Smooth muscle cell (in vitro differentiated cells): Measurements from ENCODE around the gene SLC22A23. TPM values are rescaled to one million over a fixed set of nuclear protein-coding genes. Genes with fewer than 3 reads are reported as not detected.

Experiments used
- DNase-seq: peaks from one replicate; lab custom pipeline; 2025; ENCODE audit not compliant: unreplicated experiment; lab: John Stamatoyannopoulos, UW
- H2AFZ ChIP-seq: fragments of 200-600 bp; sonication (generic); 2 replicates; pipeline ENCODE4 v1.6.0; 2016; ENCODE audit warnings: antibody characterized with exemption, low read depth, mild to moderate bottlenecking
- H3F3A ChIP-seq: fragments of 200-600 bp; sonication (generic); 2 replicates; pipeline ENCODE4 v1.6.0; 2017; ENCODE audit warnings: antibody characterized with exemption, low read depth
- H3K27ac ChIP-seq: fragments of 200-600 bp; sonication (generic); 2 replicates; pipeline ENCODE4 v1.5.1; 2016; ENCODE audit warnings: low read depth, mild to moderate bottlenecking
- H3K27me3 ChIP-seq: fragments of 200-600 bp; sonication (generic); 2 replicates; pipeline ENCODE4 v1.6.1; 2016; ENCODE audit warnings: low read depth, mild to moderate bottlenecking
- H3K36me3 ChIP-seq: fragments of 200-600 bp; sonication (generic); 2 replicates; pipeline ENCODE4 v1.5.1; 2016; ENCODE audit warnings: low read depth
- H3K4me1 ChIP-seq: fragments of 200-600 bp; sonication (generic); 2 replicates; pipeline ENCODE4 v1.5.1; 2016; ENCODE audit warnings: low read depth
- H3K4me2 ChIP-seq: fragments of 200-600 bp; sonication (generic); 2 replicates; pipeline ENCODE4 v1.6.0; 2016; ENCODE audit warnings: mild to moderate bottlenecking
- H3K4me3 ChIP-seq: fragments of 200-600 bp; sonication (generic); 2 replicates; pipeline ENCODE4 v1.5.1; 2016; ENCODE audit warnings: mild to moderate bottlenecking
- H3K79me2 ChIP-seq: fragments of 200-600 bp; sonication (generic); 2 replicates; pipeline ENCODE4 v1.6.0; 2016; ENCODE audit warnings: low read depth, mild to moderate bottlenecking
- H3K9ac ChIP-seq: fragments of 200-600 bp; sonication (generic); 2 replicates; pipeline ENCODE4 v1.6.0; 2016; ENCODE audit warnings: low read depth
- H3K9me3 ChIP-seq: fragments of 200-600 bp; sonication (generic); replicated peaks from 2 replicates; pipeline ENCODE4 v1.5.1; 2016; ENCODE audit warnings: low read depth
- H4K20me1 ChIP-seq: fragments of 200-600 bp; sonication (generic); 2 replicates; pipeline ENCODE4 v1.6.0; 2016; ENCODE audit warnings: low read depth
- WGBS: methylation state at CpG from one replicate; pipeline ENCODE4 v1.1.7; 2016; ENCODE audit warnings: low lambda C conversion rate; 5-methylcytosine and 5-hydroxymethylcytosine counted together
- polyA plus RNA-seq: library from polyadenylated mRNA; unstranded; fragments of >200 nt; fragmentation: Nextera tagmentation; extraction: Ambion mirVana; gene quantifications from 2 replicates; pipeline ENCODE4 v1.2.1, GENCODE V29; 2016
- total RNA-seq: library from RNA; depleted of rRNA; stranded (reverse); fragments of >200 nt; gene quantifications from 2 replicates; pipeline ENCODE4 v1.2.3, GENCODE V29; 2014
- TF ChIP-seq, protein P1 (sequence below): fragments of 200-600 bp; sonication (generic); IDR thresholded peaks from 2 replicates; pipeline ENCODE4 v1.5.1; 2017; ENCODE audit warnings: borderline replicate concordance, mild to moderate bottlenecking, antibody characterized with exemption; ENCODE audit not compliant: insufficient read depth, poor library complexity, severe bottlenecking

The SLC22A23 gene
- total and polyA plus RNA-seq, 2 experiments from 2014 or later, result 1.6 to 3.8 TPM

DNA sequence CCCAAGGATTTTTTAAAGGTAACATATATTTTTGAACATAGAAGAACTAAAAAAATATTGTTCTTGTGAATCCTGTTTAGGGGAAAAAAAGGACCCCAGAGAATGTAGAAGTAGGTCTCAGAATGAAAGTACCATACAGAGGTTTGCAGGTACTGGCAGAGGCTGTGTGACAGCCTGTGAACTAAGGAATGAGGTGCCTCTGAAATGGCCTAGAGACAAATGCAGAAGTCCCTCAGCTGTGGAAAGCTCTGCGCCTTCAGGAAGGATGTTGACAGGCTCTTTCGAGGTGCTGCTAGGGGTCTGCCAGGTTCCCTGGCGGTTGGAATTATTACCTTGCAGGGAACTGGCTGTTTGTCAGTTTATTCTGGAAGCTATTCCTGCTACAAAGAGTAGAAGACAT, 220.8 kb downstream of the SLC22A23 start:
- TF ChIP-seq, protein P1, sequence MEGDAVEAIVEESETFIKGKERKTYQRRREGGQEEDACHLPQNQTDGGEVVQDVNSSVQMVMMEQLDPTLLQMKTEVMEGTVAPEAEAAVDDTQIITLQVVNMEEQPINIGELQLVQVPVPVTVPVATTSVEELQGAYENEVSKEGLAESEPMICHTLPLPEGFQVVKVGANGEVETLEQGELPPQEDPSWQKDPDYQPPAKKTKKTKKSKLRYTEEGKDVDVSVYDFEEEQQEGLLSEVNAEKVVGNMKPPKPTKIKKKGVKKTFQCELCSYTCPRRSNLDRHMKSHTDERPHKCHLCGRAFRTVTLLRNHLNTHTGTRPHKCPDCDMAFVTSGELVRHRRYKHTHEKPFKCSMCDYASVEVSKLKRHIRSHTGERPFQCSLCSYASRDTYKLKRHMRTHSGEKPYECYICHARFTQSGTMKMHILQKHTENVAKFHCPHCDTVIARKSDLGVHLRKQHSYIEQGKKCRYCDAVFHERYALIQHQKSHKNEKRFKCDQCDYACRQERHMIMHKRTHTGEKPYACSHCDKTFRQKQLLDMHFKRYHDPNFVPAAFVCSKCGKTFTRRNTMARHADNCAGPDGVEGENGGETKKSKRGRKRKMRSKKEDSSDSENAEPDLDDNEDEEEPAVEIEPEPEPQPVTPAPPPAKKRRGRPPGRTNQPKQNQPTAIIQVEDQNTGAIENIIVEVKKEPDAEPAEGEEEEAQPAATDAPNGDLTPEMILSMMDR, result no peak
- no peak overlapping the region for H3K9ac ChIP-seq
- H3F3A ChIP-seq, result peaks cover 5% of the 10 kb centered on the region
- H3K36me3 ChIP-seq, result no peaks in the 10 kb centered on the region
- H3K79me2 ChIP-seq, result no peaks in the 10 kb centered on the region
- H3K27me3 ChIP-seq, result peaks cover 14% of the 10 kb centered on the region
- H3K4me2 ChIP-seq, result no peak overlapping the region
- H2AFZ ChIP-seq, result no peak overlapping the region
- H4K20me1 ChIP-seq, result no peaks in the 10 kb centered on the region
- no peak overlapping the region for H3K27ac ChIP-seq
- H3K4me3 ChIP-seq, result no peak overlapping the region
- H3K4me1 ChIP-seq, result peaks cover 4% of the 10 kb centered on the region
- 76% methylated on average over 3 of the region's 3 CpGs for WGBS
- no peak for DNase-seq
- H3K9me3 ChIP-seq, result no peaks in the 10 kb centered on the region

DNA sequence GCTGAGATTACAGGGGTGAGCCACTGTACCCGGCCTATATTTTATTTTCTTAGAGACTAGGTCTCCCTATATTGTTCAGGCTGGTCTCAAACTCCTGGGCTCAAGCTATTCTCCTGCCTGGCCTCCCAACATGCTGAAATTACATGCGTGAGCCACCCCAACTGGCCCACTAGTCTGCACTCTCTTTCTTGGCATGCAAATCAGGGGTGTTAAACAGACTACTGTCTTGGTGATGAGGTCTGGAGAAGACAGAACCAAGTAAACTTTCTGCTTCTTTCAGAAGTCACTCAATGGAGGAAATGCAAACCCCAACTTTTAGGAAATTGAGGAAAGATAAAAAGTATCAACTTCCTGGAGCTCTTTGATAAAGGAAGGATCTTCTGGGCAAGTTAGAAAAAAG, 221.4 kb downstream of the SLC22A23 start:
- peaks cover 9% of the 10 kb centered on the region for H3K4me1 ChIP-seq
- DNase-seq, result no peak
- no peak overlapping the region for H2AFZ ChIP-seq
- H3K4me3 ChIP-seq, result no peak overlapping the region
- H3K9ac ChIP-seq, result no peak overlapping the region
- H3K36me3 ChIP-seq, result no peaks in the 10 kb centered on the region
- TF ChIP-seq, protein P1, result no peak
- H4K20me1 ChIP-seq, result no peaks in the 10 kb centered on the region
- H3K27me3 ChIP-seq, result peaks cover 18% of the 10 kb centered on the region
- no peaks in the 10 kb centered on the region for H3K79me2 ChIP-seq
- no peaks in the 10 kb centered on the region for H3K9me3 ChIP-seq
- peaks cover 10% of the 10 kb centered on the region for H3F3A ChIP-seq
- no peak overlapping the region for H3K27ac ChIP-seq
- WGBS, result 94% methylated on average over 2 of the region's 2 CpGs
- H3K4me2 ChIP-seq, result no peak overlapping the region

DNA sequence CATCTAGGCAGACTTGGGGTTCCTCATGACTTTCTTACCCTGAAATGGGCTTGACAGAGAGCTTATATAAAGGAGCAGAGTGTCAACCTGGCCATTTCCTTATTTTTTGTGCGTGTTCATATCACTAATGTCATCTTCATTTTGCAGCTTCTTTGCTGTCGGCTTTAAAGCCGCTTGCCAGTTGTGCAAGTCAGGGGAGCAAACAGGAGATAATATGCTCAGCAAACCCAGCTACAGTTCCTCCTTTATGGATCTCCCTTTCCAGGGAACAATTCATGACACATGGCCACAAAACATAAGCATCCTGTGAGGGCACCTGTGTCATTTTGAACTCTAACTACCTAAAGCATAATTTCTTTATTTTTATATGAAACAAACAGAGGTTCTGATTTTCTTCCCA, 222.9 kb downstream of the SLC22A23 start:
- Histone ChIP-seq H3K27ac (no peak overlapping the region), H4K20me1 (no peaks in the 10 kb centered on the region), H3K9ac (no peak overlapping the region), H3K9me3 (no peaks in the 10 kb centered on the region), H2AFZ (no peak overlapping the region), H3K4me3 (no peak overlapping the region), H3K4me2 (no peak overlapping the region), H3K4me1 (peaks cover 22% of the 10 kb centered on the region), H3F3A (peaks cover 13% of the 10 kb centered on the region), H3K36me3 (no peaks in the 10 kb centered on the region), H3K27me3 (peaks cover 34% of the 10 kb centered on the region), H3K79me2 (no peaks in the 10 kb centered on the region)
- 94% methylated on average over 3 of the region's 3 CpGs for WGBS
- DNase-seq, result no peak
- TF ChIP-seq, protein P1, result no peak

DNA sequence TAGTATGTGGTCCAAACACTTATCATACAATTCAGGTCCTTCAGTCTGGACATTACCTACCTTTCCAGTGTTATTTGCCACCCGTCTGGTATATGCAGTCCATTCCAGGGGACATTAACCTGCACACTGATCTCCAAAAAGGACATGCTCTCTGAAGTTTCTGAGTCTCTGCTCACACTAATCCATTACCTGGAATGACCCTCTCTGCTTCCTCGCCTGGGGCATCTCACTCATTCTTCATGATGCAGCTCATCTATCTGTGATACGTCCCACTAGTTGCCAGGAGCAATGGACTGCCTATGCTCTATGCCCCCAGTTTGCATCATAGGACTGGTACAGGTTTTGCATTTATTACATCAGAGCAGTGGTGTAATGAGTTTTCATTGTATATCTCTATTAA, 223.5 kb downstream of the SLC22A23 start:
- Histone ChIP-seq H2AFZ (no peak overlapping the region), H3K36me3 (no peaks in the 10 kb centered on the region), H3K79me2 (no peaks in the 10 kb centered on the region), H3K9ac (no peak overlapping the region), H3K27me3 (peaks cover 39% of the 10 kb centered on the region), H3K4me3 (no peak overlapping the region), H4K20me1 (no peaks in the 10 kb centered on the region), H3K9me3 (no peaks in the 10 kb centered on the region), H3F3A (peaks cover 13% of the 10 kb centered on the region), H3K27ac (no peak overlapping the region), H3K4me1 (peaks cover 25% of the 10 kb centered on the region), H3K4me2 (no peak overlapping the region)
- TF ChIP-seq, protein P1, result no peak
- DNase-seq, result no peak
- 79% methylated on average over 3 of the region's 3 CpGs for WGBS
